HG02763 (cell line): ENCODE measurements around the gene ATP13A2.

ENCODE experiments used
- ATAC-seq: cut with Tn5 transposase; IDR thresholded peaks from one replicate; pipeline ENCODE4 v1.9.1; 2021; ENCODE audit warnings: mild to moderate bottlenecking, moderate library complexity; ENCODE audit not compliant: unreplicated experiment

Gene ATP13A2, protein sequence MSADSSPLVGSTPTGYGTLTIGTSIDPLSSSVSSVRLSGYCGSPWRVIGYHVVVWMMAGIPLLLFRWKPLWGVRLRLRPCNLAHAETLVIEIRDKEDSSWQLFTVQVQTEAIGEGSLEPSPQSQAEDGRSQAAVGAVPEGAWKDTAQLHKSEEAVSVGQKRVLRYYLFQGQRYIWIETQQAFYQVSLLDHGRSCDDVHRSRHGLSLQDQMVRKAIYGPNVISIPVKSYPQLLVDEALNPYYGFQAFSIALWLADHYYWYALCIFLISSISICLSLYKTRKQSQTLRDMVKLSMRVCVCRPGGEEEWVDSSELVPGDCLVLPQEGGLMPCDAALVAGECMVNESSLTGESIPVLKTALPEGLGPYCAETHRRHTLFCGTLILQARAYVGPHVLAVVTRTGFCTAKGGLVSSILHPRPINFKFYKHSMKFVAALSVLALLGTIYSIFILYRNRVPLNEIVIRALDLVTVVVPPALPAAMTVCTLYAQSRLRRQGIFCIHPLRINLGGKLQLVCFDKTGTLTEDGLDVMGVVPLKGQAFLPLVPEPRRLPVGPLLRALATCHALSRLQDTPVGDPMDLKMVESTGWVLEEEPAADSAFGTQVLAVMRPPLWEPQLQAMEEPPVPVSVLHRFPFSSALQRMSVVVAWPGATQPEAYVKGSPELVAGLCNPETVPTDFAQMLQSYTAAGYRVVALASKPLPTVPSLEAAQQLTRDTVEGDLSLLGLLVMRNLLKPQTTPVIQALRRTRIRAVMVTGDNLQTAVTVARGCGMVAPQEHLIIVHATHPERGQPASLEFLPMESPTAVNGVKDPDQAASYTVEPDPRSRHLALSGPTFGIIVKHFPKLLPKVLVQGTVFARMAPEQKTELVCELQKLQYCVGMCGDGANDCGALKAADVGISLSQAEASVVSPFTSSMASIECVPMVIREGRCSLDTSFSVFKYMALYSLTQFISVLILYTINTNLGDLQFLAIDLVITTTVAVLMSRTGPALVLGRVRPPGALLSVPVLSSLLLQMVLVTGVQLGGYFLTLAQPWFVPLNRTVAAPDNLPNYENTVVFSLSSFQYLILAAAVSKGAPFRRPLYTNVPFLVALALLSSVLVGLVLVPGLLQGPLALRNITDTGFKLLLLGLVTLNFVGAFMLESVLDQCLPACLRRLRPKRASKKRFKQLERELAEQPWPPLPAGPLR

DNA sequence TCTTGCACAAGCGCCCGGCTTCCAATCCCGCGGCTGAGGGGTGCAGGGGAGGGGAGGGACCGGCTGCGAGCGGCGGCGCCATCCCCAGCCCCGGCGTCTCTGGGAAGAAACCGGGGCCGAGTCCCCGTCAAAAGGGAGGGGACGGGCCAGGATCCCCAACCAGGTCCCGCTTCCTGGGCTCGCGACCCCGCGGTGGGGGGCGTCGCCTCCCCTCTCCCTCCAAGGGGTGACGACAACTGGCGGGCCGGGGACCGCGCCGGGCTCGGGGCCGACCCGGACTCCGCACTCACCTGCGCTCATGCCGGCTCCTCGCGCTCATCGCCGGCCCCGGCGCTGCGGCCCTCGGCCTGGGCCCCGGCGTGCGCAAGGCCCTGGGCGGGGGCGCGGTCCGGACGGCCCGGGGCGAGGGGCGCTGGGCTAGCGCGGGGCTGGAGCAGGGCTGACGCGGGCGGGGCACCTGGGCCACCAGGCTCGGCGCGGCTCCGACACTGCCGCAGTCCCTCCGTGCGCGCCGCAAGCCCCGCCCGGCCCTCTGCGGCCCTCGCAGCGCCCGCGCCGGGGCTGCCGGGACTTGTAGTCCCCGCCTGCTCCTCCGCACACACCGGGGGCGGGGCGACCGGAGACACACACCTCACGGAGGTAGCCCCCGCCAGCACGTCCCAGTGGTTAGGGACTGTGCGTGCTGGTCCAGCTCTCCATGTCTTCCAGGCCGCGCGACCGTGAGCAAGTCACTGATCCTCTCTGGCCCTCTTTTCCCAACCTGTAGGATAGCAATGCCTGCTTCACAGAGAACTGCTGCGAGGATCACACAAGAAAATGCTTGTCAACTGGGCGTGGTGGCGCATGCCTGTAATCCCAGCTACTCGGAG, at the start of gene ATP13A2:
TSS of gene ATP13A2 (minus strand) at position 490 of the 869 bp plus-strand sequence. CDS start at position 300, 190 bp downstream.
- ATAC-seq = peak; percentile 89

DNA sequence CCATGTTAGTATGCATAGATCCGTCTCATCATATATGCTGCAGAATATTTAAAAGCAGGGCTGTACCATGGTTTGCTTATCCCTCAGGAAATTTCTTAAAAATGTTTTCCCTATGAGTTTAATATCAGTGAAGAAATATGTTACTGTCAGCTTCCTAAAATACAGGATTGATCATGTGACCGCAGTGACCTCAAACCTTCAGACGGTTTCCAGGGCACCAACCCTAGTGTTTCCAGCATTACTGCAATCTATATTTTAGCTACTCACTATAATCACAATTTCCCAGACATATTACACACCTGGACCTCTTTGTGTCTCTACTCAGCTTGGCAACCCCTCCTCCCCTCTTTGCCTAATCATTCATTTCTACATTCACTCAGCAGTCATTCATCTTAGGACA, 49.8 kb upstream of the ATP13A2 start:
- no peak for ATAC-seq

DNA sequence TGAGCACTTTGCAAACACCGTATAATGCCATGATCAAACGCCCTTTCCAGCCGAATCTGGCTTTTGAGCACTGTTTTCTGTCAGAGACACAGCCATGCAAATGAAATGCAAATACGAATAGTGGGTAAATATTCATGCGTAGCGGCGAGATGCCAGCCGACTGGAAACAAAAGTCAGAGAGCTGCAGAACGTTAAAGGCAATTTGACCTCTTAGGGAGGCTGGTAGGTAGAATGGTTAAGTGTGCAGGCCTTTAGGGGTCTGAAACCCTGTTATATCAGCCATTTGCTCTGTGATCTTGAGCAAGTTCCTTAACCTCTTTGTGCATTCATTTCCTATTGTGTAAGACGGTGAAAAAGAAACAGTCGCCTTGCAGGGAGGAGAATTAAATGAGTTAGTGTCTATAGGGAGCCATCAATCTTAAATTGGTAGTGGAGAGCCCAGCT, 48.6 kb upstream of the ATP13A2 start:
- ATAC-seq = no peak

DNA sequence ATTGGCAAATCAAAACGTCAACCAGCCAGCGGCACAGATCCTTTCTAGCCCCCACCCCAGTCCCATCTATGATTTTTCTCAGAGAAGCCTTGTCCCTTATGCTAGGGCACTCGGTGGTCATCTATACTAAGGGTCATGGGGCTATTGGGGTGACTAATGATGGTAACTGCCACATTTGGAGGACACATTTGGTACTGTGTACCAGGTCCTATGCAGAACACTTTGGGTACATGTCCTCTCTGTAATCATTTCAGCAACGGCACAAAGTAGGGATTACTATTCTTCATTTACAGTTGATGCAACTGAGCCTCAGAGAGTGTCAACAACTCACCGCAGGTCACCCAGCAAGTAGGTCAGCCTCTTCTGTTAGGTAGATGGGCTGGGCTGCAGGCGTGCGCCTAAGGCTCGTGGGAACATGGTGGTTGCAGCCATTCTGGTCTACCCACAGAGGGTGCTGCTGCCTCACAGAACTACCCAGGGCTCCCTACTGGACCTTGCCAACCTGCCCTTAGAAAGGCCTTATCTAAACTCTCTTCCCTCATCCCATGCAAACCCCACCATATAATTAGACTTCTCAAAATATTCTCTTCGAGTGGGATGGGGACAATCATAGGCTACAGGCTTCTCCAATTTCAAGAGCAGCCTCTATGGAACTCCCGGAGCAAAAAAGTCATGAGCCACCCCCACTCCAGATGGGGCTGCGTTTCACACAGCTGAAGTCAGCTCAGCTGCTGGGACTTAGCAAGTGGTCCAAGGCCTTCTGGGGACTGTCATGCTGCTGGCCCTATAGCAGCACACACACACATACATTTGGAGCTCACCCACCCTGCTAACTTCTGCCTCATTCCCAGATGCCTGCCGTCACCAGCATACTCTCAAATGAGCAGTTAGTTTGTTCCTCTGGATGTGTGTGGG, 47.9 kb upstream of the ATP13A2 start:
- no peak for ATAC-seq

DNA sequence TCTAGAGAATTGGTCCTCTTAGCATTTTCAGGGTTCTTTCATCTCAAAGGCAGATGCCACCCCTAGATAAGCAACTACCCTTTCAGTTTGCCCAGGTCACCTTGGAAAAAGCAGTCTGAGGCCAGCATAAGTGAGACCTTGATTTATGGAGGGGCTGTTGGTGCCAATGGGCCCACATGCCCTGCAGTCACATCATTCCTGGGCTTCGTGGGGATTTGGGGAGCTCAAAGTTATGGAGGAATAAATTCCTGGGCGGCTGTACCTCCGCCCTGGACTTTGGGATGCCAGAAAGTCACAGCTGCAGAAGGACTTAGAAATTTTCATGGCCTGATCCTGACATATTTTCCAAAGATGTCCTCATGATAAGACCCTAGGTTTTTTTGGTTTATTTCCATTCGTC, 44.8 kb upstream of the ATP13A2 start:
- no peak for ATAC-seq

DNA sequence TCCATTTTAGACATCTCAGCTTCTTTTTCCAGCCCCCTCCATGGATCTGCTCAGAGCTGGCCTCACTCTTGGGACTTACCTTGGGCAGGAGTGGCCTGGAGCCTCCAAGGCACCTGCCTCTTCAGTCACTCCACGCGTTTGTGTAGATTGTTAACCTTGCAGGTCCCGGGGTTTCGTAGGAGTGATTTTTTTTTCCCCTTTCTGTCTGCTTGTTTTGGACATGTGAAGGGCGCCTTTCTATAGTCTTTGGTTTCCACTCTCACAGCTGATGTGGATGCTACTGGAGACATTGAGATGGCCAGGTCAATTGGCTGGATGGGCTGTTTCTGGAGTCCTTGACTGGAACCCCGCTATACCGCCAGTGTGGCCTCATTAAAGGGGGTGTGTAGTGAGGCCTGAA, 44.1 kb upstream of the ATP13A2 start:
- no peak for ATAC-seq

DNA sequence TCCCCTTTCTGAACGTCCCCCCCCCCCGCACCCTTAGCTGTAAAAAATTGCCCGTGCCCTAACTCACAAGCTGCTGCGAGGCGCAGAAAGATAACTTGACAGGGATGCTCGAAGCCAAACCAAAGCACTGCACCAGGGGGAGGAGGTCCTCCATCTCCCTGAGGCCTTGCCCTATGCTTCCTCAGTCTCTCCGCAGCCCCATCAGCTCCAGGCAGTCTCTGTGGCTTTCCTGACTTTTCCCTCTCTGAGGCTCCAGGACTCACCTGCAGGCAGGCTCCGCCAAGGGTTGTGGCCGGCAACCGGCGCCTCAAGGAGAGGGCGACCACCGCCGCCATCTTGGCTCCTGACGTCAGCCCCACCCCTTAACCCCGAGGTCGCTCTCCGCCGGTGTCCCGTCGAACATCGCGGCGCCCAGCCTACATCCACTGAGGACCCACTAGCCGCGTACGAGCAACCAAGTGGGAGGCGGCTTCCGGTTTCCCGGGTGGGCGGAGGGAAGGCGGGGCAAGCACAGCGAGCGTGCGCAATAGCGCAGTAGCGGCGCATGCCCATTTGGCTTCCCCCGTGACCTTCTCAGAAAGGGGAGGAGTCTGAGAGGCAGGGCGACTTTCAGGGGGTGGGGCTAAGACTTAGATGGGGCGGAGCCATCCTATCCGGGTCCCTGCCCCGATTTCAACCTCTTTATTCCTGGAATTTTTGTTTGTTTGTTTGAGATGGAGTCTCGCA, 42.1 kb upstream of the ATP13A2 start, which contains the start of gene SDHB:
TSS of gene SDHB (minus strand) at position 348 of the 726 bp plus-strand sequence. CDS start at position 335, 13 bp downstream.
- peak; percentile 98 for ATAC-seq

DNA sequence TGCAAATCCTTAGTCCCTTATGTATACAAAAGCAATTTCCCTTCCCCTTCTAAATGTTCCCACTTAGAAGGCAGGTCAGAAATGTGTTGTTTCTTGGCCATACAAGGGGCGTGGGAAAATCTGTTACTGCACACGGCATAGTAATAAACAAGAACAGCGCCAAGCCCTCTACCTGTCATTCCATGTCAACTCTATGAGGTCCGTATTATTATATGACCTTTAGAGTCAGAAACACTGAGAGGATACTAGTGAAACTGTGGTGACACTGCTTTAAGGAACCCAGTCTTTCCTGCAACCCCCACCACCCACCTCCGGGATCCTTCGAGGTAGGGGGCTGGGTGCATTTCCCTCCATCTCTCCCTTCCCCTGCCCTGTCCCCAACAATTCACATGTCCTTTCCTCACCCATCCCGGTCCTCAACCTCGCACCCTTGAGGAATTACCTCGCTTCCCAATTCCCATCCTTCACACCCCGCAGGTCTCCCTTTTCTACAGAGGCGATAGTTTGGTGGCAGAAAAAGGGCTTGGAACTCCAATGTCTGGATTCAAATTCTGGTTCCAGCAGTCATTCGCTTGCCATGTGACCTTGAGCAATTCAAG, 41.5 kb upstream of the ATP13A2 start:
- no peak for ATAC-seq

DNA sequence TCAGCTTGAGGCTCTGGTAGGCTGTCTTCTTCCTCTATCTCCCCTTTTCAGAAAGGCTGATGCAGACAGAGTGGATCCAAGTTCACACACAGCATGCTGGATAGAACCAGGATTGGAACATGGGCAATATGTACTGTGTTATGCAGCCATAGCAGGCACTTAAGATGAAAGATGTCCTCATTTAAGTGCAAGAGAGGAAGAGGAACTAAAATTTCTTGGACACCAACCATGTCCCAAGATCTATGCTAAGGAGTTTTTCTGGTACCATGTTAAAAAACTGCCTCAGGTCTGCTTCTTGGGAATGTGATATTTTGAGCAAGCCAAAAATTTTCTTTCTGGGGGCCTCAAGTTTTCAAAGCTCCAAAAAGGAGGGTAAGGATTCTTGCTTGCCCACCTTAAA, 40.9 kb upstream of the ATP13A2 start:
- ATAC-seq = no peak

DNA sequence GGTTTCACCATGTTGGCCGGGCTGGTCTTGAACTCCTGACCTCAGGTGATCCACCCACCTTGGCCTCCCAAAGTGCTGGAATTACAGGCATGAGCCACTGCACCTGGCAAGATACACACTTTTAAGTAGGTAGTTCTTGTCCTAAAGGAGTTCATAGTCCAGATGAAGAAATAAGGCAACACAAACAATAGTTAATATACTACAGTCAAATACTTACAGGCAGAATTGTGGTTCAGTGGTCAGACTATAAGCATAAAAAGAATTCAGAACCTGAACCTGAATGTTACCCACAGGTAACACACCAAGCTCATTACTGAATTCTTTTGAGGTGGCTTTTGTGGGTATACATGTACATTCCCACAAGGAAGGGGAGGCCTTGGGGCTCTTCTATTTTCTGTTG, 40.3 kb upstream of the ATP13A2 start:
- no peak for ATAC-seq

DNA sequence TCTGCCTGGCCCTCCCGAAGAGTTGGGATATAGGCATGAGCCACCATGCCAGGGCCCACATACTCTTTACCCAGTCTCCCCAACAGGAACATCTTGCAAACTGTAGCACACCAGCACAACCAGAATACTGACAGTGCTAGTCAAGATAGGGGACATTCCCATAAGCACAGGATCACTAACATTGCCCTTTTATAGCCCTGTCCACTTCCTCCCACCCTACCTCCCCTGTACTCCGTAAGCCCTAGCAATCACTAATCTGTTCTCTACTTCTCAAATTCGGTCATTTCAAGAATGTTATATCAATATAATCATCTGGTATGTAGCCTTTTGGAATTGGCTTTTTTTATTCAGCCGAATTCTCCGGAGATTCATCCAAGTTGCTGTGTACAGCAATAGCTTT, 36.2 kb upstream of the ATP13A2 start:
- ATAC-seq = no peak

DNA sequence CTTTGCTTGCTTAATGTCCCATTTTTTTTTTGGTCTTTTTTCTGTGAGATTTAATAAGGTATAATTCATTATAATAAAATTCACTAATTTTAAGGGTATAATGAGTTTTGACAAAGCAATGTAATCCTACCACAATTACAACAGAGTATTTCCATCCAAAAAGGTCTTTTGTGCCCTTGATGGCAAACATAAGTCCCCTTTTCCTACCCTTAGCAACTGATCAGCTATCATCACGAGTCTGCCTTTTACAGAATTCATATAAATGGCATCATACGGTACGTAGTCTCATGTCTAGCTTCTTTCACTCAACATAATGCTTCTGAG, 34.6 kb upstream of the ATP13A2 start:
- ATAC-seq = no peak

DNA sequence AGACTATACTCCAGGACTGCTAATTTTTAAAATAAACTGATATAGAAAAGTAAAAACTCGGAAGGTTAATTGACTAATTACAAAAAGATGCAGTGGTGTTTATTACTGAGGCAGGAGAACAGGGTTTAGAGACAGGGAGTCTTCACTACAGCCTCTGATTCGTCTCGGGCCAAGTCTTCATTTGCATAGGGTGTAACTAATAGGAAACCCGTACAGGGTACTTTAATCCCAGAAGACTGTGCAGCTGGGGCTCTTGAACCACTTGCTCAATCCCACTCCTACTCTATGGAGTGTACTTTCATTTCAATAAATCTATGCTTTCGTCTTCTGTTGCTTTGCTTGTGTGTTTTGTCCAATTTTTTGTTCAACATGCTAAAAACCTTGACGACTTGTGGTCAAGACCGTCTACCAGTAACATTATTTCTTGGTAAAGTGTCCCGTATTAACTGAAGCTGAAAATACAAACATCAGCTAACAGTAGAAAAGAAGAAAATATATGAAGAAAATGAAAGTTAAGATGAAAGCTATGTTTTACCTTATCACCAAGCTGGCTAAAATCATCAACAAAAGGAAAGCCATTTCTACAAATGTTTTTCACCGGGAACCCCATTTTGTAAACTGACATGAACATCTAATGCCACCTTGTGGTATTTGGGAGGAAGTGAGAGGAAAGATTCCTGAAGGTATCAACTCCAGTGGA, 34.1 kb upstream of the ATP13A2 start:
- ATAC-seq = no peak

DNA sequence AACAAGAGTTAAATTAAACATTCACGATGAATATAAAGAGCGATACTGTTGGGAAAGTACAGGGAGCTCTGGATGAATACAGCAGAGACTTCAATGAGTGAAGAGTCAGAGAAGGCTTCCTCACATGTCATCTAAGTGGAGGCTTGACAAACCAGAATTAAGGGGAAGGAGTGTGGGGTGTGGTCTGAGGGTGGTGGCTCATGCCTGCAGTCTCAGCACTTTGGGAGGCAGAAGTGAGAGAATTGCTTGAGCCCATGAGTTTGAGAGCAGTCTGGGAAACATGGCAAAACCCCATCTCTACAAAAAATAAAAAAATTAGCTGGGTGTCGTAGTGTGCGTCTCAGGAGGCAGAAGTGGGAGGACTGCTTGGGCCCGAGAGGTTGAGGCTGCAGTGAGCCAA, 33.4 kb upstream of the ATP13A2 start:
- ATAC-seq = no peak

DNA sequence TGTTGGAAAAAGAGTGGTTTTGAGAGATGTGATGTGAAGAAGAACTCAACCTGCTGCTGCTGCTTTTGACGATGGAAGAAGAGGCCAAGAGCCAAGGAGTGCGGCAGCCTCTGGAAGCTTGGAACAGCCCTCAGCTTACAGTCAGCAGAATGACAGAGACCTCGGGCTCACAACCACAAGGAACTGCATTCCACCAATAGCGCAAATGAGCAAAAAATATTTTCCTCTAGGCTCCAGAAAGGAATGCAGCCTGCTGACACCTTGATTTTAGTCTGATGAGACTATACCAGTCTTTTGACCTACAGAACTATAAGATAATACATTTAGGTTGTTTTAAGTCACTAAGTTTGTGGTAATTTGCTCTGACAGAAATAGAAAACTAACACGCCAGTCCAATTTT, 31.9 kb upstream of the ATP13A2 start:
- no peak for ATAC-seq

DNA sequence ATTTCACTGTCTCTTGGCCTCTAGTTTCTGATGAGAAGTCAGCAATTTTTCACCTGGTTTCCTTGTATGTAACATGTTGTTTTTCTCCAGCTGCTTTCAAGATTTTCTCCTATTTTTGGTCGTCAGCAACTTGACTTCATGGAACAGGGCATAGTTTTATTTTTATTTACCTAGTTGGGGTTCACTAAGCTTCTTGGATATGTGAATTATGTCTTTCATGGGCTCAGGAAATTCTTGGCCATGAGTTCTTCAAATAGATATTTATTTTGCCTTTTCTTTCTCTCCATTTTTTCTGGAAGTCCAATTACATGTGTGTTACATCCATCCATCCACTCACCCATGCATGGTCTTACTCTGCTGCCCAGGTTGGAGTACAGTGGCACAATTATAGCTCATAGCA, 28.4 kb upstream of the ATP13A2 start:
- no peak for ATAC-seq

DNA sequence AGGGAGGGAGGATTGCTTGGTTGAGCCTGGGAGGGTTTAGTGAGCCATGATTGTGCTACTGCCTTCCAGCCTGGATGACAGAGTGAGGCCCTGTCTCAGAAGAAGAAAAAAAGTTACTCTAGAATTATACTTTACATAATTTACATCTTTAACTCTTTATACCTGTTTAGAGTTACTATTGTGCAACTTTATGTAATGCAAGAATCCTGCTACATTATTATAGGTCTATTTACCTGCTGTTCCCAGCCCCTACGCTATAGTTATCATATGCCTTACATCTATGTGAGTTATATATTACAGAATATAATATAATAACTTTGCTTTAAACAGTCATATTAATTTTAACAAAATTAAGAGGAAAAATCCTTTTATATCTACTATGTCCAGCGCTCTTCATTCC, 27.8 kb upstream of the ATP13A2 start:
- no peak for ATAC-seq

DNA sequence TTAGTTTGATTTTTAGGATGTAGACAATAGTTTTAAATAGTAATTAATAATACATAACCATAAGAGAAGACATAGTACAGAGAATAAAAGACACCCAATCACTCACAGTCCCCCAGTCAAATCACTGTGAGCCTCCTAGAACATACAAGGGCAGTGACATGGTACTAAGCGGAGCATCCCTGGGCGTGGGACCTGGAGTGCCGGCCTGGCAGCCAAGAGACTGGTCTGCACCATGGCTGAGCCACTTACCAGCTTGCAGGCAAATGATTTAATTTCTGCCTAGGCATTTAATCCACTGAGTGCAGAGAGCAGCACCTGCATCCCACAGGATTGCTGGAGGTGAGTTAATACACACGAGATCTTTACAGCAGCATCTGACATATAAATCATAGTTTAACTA, 21.8 kb upstream of the ATP13A2 start:
- no peak for ATAC-seq
